PC-3 (cell line): ENCODE data around the gene NRIP2. TPM values are rescaled to one million over a fixed set of nuclear protein-coding genes. Genes with fewer than 3 reads are reported as not detected.

ENCODE experiments used
- ATAC-seq: fragments of 200-7000 bp; cut with Tn5 transposase; 2 replicates; pipeline ENCODE4 v1.9.1; 2020; ENCODE audit warnings: mild to moderate bottlenecking, moderate library complexity
- Bru-seq: library from RNA; stranded (reverse); fragments of 400-500 nt; gene quantifications from one replicate; lab custom pipeline; 2021; lab: Mats Ljungman, UMichigan
- BruChase-seq, 2 experiments: library from RNA; stranded (reverse); fragments of 400-500 nt; gene quantifications; one replicate each; lab custom pipeline; 2021; lab: Mats Ljungman, UMichigan
- BruUV-seq: library from RNA; stranded (reverse); fragments of 400-500 nt; replicated peaks from 2 replicates; lab custom pipeline; 2021; lab: Mats Ljungman, UMichigan
- CTCF ChIA-PET: fragments of 300-600 bp; sonication (Branson Sonifier 250); formaldehyde crosslinking; loops from one replicate; lab custom pipeline; 2022; ENCODE audit warnings: antibody characterized with exemption; lab: Charles Lee
- POLR2A ChIA-PET: fragments of 300-600 bp; sonication (Branson Sonifier 250); formaldehyde crosslinking; loops from one replicate; lab custom pipeline; 2022; ENCODE audit warnings: antibody characterized with exemption; ENCODE audit not compliant: unreplicated experiment; lab: Charles Lee
- DNase-seq: peaks from one replicate; pipeline ENCODE4 v3.0.0-alpha.2; 2015
- H2AFZ ChIP-seq: fragments of 300-600 bp; sonication (generic); 2 replicates; pipeline ENCODE4 v1.6.0; 2016; ENCODE audit warnings: antibody characterized with exemption, low read length
- H3F3A ChIP-seq: fragments of 300-600 bp; sonication (generic); one replicate; pipeline ENCODE4 v1.6.0; 2017; ENCODE audit warnings: antibody characterized with exemption, low read length, control low read depth, mild to moderate bottlenecking; ENCODE audit not compliant: unreplicated experiment
- H3K27ac ChIP-seq: fragments of 300-600 bp; sonication (generic); 2 replicates; pipeline ENCODE4 v1.5.1; 2016; ENCODE audit warnings: mild to moderate bottlenecking, low read length
- H3K27me3 ChIP-seq: fragments of 300-600 bp; sonication (generic); 2 replicates; pipeline ENCODE4 v1.6.1; 2016; ENCODE audit warnings: low read length, mixed read lengths
- H3K36me3 ChIP-seq: fragments of 300-600 bp; sonication (generic); 2 replicates; pipeline ENCODE4 v1.6.1; 2016; ENCODE audit warnings: low read depth, mixed run types, low read length, mixed read lengths
- H3K4me1 ChIP-seq: fragments of 300-600 bp; sonication (generic); 2 replicates; pipeline ENCODE4 v1.5.1; 2016; ENCODE audit warnings: low read length; ENCODE audit not compliant: insufficient read depth
- H3K4me2 ChIP-seq: fragments of 300-600 bp; sonication (generic); 2 replicates; pipeline ENCODE4 v1.6.0; 2016; ENCODE audit warnings: low read length
- H3K4me3 ChIP-seq: fragments of 300-600 bp; sonication (generic); 2 replicates; pipeline ENCODE4 v1.5.1; 2016; ENCODE audit warnings: mild to moderate bottlenecking, low read length, mixed read lengths
- H3K79me2 ChIP-seq: fragments of 300-600 bp; sonication (generic); 2 replicates; pipeline ENCODE4 v1.6.1; 2017; ENCODE audit warnings: low read length, mixed read lengths
- H3K9ac ChIP-seq: fragments of 300-600 bp; sonication (generic); 2 replicates; pipeline ENCODE4 v1.6.0; 2016; ENCODE audit warnings: mild to moderate bottlenecking, low read length
- H3K9me2 ChIP-seq: fragments of 300-600 bp; sonication (generic); replicated peaks from 2 replicates; pipeline ENCODE4 v1.6.1; 2016; ENCODE audit warnings: mixed run types, low read length, mixed read lengths
- H3K9me3 ChIP-seq: fragments of 300-600 bp; sonication (generic); 2 replicates; pipeline ENCODE4 v1.6.1; 2016; ENCODE audit warnings: low read length, mixed read lengths
- H4K20me1 ChIP-seq: fragments of 300-600 bp; sonication (generic); 2 replicates; pipeline ENCODE4 v1.6.1; 2016; ENCODE audit warnings: low read length, mixed read lengths
- EZH2 ChIP-seq: fragments of 300-600 bp; sonication (generic); IDR thresholded peaks from one replicate; pipeline ENCODE4 v1.6.1; 2017; ENCODE audit warnings: antibody characterized with exemption, mild to moderate bottlenecking, low read length; ENCODE audit not compliant: unreplicated experiment
- EZH2phosphoT487 ChIP-seq: fragments of 300-600 bp; sonication (generic); IDR thresholded peaks from 2 replicates; pipeline ENCODE4 v1.6.1; 2018; ENCODE audit warnings: mild to moderate bottlenecking, antibody characterized with exemption, low read length, borderline replicate concordance
- intact Hi-C: fragments of 100-400 bp; cut with micrococcal nuclease; formaldehyde crosslinking; loops from 2 replicates; pipeline ENCODE4 v1.9.0; 2023
- long read RNA-seq: library from polyadenylated mRNA; unstranded; transcript quantifications from one replicate; pipeline ENCODE4 v2.0.0, GENCODE V29; 2021; ENCODE audit not compliant: unreplicated experiment
- total RNA-seq: library from RNA; depleted of rRNA; stranded (reverse); fragments of >200 nt; gene quantifications from 2 replicates; pipeline ENCODE4 v1.2.3, GENCODE V29; 2014; rRNA removed
- TF ChIP-seq, protein P1 (sequence below): fragments of 300-600 bp; sonication (generic); conservative IDR thresholded peaks from 2 replicates; pipeline ENCODE4 v1.5.1; 2017; ENCODE audit warnings: antibody characterized with exemption, low read depth, mild to moderate bottlenecking, low read length

Gene NRIP2, protein sequence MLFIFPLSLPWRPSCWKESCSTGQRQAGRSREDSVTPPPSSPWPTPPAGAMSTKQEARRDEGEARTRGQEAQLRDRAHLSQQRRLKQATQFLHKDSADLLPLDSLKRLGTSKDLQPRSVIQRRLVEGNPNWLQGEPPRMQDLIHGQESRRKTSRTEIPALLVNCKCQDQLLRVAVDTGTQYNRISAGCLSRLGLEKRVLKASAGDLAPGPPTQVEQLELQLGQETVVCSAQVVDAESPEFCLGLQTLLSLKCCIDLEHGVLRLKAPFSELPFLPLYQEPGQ
- total RNA-seq: not detected in 2 replicates
- not detected for Bru-seq, nascent RNA
- BruChase-seq, experiment 1, labeled RNA remaining after a 6-hour chase: not detected
- BruChase-seq, experiment 2, labeled RNA remaining after a 2-hour chase: not detected
- long read RNA-seq, partial matches to known transcripts: 0 of 1 reads
- long read RNA-seq, other reads (novel, unspliced or antisense): 1 of 1 reads

- Histone ChIP-seq H3K4me2 (no peak within 1 kb of the TSS), H3K79me2 (no peaks in the 10 kb centered on the region), H3K27me3 (no peaks in the 10 kb centered on the region), H3F3A (no peaks in the 10 kb centered on the region), H4K20me1 (no peaks in the 10 kb centered on the region), H3K36me3 (no peaks in the 10 kb centered on the region), H2AFZ (no peak within 1 kb of the TSS), H3K27ac (no peak within 1 kb of the TSS), H3K4me3 (no peak within 1 kb of the TSS), H3K9me3 (no peaks in the 10 kb centered on the region), H3K4me1 (no peaks in the 10 kb centered on the region), H3K9ac (no peak within 1 kb of the TSS), H3K9me2 (no peaks in the 10 kb centered on the region)
- POLR2A ChIA-PET: no interaction called here
- DNase-seq: no peak
- CTCF ChIA-PET: no interaction called here
- no TSS peak for BruUV-seq
- ATAC-seq: 0 out of 2 replicates have a peak, but pooled peaks have one; percentile 13
- TF ChIP-seq, protein P1, sequence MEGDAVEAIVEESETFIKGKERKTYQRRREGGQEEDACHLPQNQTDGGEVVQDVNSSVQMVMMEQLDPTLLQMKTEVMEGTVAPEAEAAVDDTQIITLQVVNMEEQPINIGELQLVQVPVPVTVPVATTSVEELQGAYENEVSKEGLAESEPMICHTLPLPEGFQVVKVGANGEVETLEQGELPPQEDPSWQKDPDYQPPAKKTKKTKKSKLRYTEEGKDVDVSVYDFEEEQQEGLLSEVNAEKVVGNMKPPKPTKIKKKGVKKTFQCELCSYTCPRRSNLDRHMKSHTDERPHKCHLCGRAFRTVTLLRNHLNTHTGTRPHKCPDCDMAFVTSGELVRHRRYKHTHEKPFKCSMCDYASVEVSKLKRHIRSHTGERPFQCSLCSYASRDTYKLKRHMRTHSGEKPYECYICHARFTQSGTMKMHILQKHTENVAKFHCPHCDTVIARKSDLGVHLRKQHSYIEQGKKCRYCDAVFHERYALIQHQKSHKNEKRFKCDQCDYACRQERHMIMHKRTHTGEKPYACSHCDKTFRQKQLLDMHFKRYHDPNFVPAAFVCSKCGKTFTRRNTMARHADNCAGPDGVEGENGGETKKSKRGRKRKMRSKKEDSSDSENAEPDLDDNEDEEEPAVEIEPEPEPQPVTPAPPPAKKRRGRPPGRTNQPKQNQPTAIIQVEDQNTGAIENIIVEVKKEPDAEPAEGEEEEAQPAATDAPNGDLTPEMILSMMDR: no peak
- TF ChIP-seq EZH2 (no peak), EZH2phosphoT487 (no peak)
- intact Hi-C loops: no loop called here
Measured at GRCh38 chr12:2834581-2835491, at the start of gene NRIP2. Gene NRIP2, minus strand, starts transcription at chr12:2835035. Its CDS starts 52 bp downstream, at chr12:2834983.

GRCh38 chr12:2879853-2880252 lies 45.0 kb upstream of the NRIP2 start:
- no peaks in the 10 kb centered on the region for H3F3A ChIP-seq
- H3K4me1 ChIP-seq: peaks cover 13% of the 10 kb centered on the region
- H2AFZ ChIP-seq: no peak overlapping the region
- intact Hi-C loops: loop anchor here (5.0 kb wide), 1 partner anchor 68 kb away; the partner anchor contains the start of gene ITFG2
- ATAC-seq: no peak
- H3K9me2 ChIP-seq: no peaks in the 10 kb centered on the region
- DNase-seq: no peak
- H4K20me1 ChIP-seq: 0 out of 2 replicates have a peak, but pooled peaks cover 2% of the 10 kb centered on the region
- ChIA-PET CTCF (no interaction called here), POLR2A (no interaction called here)
- no TSS peak for BruUV-seq
- H3K4me2 ChIP-seq: no peak overlapping the region
- peaks cover 77% of the 10 kb centered on the region for H3K79me2 ChIP-seq
- H3K27ac ChIP-seq: no peak overlapping the region
- no peaks in the 10 kb centered on the region for H3K27me3 ChIP-seq
- no peak overlapping the region for H3K4me3 ChIP-seq
- H3K9me3 ChIP-seq: no peaks in the 10 kb centered on the region
- TF ChIP-seq EZH2 (no peak), EZH2phosphoT487 (no peak)
- TF ChIP-seq, protein P1: no peak
- no peaks in the 10 kb centered on the region; the same call in none of the 2 replicates for H3K36me3 ChIP-seq
- no peak overlapping the region for H3K9ac ChIP-seq
